GM12864 (cell line): ENCODE measurements around the gene MRPL55.
A peak's percentile ranks its signal among the peaks of the same experiment; 100 is the strongest.

Source experiments
- DNase-seq: peaks from one replicate; pipeline ENCODE4 v3.0.0-alpha.2; 2011; ENCODE audit warnings: low read depth
- H3K4me3 ChIP-seq: 2 replicates; pipeline ENCODE4 v1.5.1; 2011; ENCODE audit warnings: mild to moderate bottlenecking, low read depth, low read length, control low read depth
- TF ChIP-seq, protein P1 (sequence below): IDR thresholded peaks from 2 replicates; pipeline ENCODE4 v1.5.1; 2011; ENCODE audit warnings: low read depth, mild to moderate bottlenecking, moderate library complexity, low read length, control low read depth, inconsistent platforms; ENCODE audit errors: missing control alignments

MRPL55 gene

DNA sequence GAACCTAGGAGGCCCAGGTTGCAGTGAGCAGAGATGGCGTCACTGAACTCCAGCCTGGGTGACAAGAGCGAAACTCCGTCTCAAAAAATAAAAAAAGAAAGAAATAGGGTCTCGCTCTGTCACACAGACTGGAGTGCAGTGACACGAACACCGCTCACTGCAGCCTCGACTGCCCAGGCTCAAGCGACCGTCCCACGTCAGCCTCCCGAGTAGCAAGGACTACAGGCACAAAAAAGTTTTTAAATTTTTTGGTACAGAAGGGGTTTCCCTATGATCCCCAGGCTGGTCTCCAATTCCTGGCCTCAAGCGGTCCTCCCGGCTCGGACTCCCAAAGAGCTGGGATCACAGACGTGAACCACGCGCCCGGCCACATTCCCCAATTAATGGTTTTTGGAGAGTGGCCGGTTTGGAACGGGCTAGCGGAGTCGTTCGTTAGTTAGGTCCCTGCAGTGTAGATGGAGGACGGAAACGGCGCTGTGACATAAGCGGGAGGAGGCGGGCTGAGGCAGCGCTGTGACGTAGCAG is 30.4 kb upstream of the MRPL55 start:
- H3K4me3 ChIP-seq = peak overlapping the region; percentile 90
- TF ChIP-seq, protein P1, sequence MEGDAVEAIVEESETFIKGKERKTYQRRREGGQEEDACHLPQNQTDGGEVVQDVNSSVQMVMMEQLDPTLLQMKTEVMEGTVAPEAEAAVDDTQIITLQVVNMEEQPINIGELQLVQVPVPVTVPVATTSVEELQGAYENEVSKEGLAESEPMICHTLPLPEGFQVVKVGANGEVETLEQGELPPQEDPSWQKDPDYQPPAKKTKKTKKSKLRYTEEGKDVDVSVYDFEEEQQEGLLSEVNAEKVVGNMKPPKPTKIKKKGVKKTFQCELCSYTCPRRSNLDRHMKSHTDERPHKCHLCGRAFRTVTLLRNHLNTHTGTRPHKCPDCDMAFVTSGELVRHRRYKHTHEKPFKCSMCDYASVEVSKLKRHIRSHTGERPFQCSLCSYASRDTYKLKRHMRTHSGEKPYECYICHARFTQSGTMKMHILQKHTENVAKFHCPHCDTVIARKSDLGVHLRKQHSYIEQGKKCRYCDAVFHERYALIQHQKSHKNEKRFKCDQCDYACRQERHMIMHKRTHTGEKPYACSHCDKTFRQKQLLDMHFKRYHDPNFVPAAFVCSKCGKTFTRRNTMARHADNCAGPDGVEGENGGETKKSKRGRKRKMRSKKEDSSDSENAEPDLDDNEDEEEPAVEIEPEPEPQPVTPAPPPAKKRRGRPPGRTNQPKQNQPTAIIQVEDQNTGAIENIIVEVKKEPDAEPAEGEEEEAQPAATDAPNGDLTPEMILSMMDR = no peak
- no peak for DNase-seq

- TF ChIP-seq, protein P1 = no peak
- no peak for DNase-seq
- no peak overlapping the region for H3K4me3 ChIP-seq
Measured at GRCh38 chr1:228136901-228137300, 27.8 kb upstream of the MRPL55 start.

DNA sequence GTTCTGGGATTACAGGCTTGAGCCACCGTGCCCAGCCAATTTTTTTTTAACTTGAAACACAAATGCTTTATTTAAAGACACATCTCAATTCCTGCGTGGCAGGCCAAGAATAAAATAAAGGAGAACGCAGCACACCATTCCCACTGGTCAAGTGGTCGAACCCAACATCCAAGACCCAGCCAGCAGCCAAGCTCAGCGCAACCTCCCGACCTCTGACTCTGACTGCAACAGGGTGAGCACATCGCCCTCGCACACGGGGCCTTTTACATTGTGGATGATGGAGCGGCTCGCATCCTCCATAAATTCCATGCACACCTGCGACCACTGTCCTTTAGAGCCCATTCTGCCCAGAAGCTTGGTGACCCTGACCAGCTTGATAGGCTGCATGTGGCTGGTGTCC is 25.5 kb upstream of the MRPL55 start:
- no peak overlapping the region for H3K4me3 ChIP-seq
- TF ChIP-seq, protein P1 = no peak
- DNase-seq = no peak

DNA sequence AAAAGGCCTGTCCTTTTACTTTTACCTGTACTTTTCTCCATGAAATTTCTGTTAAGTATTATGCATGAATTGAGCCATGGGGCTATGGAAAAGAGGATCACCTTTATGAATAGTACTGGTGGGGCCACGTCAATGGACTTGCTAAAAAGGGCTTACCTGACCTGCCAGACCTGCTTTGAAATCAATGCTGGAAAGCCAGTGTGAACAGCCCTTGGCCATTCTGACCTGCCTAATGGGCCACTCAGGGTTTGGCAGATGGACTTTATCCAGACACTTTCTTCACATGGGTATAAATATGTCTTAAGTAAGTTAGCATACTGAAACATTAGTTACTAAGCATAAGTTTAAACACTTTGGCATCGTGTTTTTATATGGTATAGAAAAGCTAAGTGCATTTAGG is 22.7 kb upstream of the MRPL55 start:
- TF ChIP-seq, protein P1 = no peak

DNA sequence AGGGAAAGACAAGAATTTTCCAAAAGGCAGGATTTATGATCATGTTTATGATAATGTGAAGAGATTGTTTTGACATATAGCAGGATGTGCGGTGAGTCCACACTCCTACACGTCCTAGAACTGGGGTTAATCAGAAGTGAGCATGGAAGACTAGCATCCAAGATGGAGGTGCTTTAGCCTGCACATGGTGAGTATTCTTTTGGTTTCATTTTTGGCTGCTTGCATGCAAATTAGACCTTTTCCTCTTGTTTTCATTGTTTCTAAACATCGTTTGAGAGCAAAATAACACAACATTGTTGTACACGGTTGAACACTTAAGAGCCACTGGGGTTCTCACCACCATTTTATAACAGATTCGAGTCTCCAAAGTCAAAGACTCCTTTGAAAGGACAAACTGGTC is 16.1 kb upstream of the MRPL55 start:
- DNase-seq = no peak
- H3K4me3 ChIP-seq = no peak overlapping the region
- TF ChIP-seq, protein P1 = no peak

More for the DNA sequence above, 22.7 kb upstream of the MRPL55 start:
- no peak overlapping the region for H3K4me3 ChIP-seq
- DNase-seq = no peak

DNA sequence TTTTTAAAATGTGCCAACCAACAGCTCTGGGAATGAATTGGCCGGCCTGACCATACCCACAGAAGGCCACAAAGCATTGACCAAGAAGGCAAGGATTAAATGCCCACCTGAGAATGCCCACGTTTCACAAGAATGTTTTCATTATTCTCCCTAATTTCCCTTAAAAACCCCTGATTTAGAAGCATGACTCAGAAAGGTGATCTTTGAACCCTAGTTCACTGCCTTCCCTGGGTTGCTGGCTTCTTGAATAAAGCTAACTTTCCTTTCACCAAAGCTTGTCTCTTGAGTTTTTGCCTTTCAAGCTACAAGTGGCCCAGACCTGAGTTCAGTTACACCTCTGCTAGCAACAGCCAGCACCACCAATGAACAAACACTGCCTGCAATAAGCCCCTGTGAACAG is 14.4 kb upstream of the MRPL55 start:
- no peak for DNase-seq
- H3K4me3 ChIP-seq = no peak overlapping the region
- TF ChIP-seq, protein P1 = no peak

DNA sequence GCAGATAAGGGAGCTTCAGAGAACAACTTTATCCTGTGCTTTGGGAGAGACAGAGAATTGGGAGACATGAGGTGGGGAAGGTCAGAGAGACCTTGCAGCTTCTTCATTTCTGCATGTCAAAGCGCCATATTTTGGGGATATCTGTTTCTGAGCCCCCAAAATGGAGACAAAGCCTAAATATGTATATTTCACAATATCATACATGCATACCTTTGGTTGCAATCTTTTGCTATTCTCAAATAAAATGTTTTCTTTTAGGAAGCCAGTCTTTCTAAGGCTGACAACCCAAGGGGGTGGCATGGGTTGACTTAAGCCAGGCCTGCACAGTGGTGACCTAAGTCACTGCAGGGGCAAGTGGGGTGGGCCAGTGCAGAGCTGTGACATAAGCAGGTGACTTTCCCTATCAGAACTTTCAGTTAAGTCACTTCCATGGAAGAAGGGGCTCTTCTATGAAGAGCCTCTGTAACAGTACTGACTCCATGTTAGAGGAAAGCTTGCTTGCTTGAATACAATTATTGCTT is 13.9 kb upstream of the MRPL55 start:
- no peak overlapping the region for H3K4me3 ChIP-seq
- DNase-seq = no peak
- TF ChIP-seq, protein P1 = no peak
